Immature natural killer cell (primary cell): ENCODE data around the gene KRTAP12-2. TPM values are rescaled to one million over a fixed set of nuclear protein-coding genes. Genes with fewer than 3 reads are reported as not detected.

Experiments used
- DNase-seq, 3 donors: peaks; one replicate each; pipeline ENCODE4 v3.0.0; 2022; ENCODE audit warnings: mixed read lengths in 1 of 3
- H3K27ac Mint-ChIP-seq, 6 donors: one replicate each; pipeline ENCODE4 v1.8.0; 2020; ENCODE audit warnings: mixed read lengths in 6 of 6, mild to moderate bottlenecking in 5 of 6, inconsistent platforms in 4 of 6, moderate library complexity in 3 of 6
- H3K27me3 Mint-ChIP-seq, 3 donors: one replicate each; pipeline ENCODE4 v1.8.0; 2020 to 2021; ENCODE audit warnings: low read depth in 3 of 3, mild to moderate bottlenecking in 3 of 3, mixed read lengths in 3 of 3, moderate library complexity in 3 of 3, inconsistent platforms in 1 of 3
- H3K36me3 Mint-ChIP-seq, 3 donors: one replicate each; pipeline ENCODE4 v1.8.0; 2020; ENCODE audit warnings: mixed read lengths in 3 of 3, inconsistent platforms in 2 of 3, mild to moderate bottlenecking in 2 of 3
- H3K4me1 Mint-ChIP-seq, 2 donors: one replicate each; pipeline ENCODE4 v1.8.0; 2020; ENCODE audit warnings: inconsistent platforms in 2 of 2, mild to moderate bottlenecking in 2 of 2, mixed read lengths in 2 of 2, moderate library complexity in 1 of 2
- H3K4me3 Mint-ChIP-seq, 5 donors: one replicate each; pipeline ENCODE4 v1.8.0; 2020; ENCODE audit warnings: mild to moderate bottlenecking in 5 of 5, mixed read lengths in 5 of 5, inconsistent platforms in 3 of 5, moderate library complexity in 3 of 5
- H3K9me3 Mint-ChIP-seq, 6 donors: one replicate each; pipeline ENCODE4 v1.8.0; 2020; ENCODE audit warnings: mild to moderate bottlenecking in 6 of 6, mixed read lengths in 6 of 6, inconsistent platforms in 4 of 6, moderate library complexity in 3 of 6
- polyA plus RNA-seq, 3 donors: library from polyadenylated mRNA; unstranded; fragments of 300-500 nt; fragmentation: Illumina TruSeq; gene quantifications; one replicate each; pipeline ENCODE4 v1.2.3, GENCODE V29; 2021

KRTAP12-2 gene, protein sequence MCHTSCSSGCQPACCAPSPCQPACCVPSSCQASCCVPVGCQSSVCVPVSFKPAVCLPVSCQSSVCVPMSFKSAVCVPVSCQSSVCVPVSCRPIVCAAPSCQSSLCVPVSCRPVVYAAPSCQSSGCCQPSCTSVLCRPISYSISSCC
- polyA plus RNA-seq = not detected

DNA sequence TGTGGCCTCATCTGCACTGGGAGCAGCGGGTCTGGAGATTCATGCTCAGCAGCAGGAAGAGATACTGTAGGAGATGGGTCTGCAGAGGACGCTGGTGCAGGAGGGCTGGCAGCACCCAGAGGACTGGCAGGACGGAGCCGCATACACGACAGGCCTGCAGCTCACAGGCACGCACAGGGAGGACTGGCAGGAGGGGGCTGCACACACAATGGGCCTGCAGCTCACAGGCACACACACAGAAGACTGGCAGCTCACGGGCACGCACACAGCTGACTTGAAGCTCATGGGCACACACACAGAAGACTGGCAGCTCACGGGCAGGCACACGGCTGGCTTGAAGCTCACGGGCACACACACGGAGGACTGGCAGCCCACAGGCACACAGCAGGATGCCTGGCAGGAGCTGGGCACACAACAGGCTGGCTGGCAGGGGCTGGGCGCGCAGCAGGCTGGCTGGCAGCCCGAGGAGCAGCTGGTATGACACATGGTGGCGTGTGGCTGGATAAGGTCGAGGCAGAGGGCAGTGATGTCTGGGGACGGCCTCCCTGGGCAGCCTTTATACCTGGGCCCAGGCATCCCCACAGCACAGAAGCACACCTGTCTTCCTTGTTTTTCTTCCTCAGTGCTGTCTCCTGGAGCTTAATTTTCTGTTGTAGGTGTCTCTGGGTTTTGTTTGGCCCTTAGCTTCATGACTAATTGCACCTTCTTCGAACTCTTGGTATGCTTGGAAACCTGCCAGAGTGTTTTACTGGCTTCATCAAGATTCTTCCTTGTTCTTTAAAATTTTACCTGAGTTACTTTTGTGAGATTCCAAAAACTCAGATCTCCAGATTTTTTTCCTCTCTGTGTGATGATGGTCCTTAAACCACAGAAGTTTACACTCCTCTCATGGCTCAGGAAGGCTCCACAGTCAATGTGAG is at the start of gene KRTAP12-2:
KRTAP12-2 (minus strand) TSS at position 527 of the 920 bp plus-strand sequence; CDS start at position 486, 41 bp downstream.
- Mint-ChIP-seq H3K4me3 (no peak within 1 kb of the TSS), H3K4me1 (peaks cover 0 to 2% of the 10 kb centered on the region in 2 donors), H3K9me3 (peaks cover 2 to 7% (median 5%) of the 10 kb centered on the region in 6 donors), H3K27ac (peak within 1 kb of the TSS in 1 of 6 donors; percentile 40), H3K27me3 (peaks cover 2 to 14% (median 6%) of the 10 kb centered on the region in 3 donors), H3K36me3 (peaks cover 0 to 3% (median 3%) of the 10 kb centered on the region in 3 donors)
- DNase-seq = no peak

GRCh38 chr21:44714905-44715304 is 48.2 kb upstream of the KRTAP12-2 start:
- H3K27ac Mint-ChIP-seq = no peak overlapping the region
- peak overlapping the region in 1 of 5 donors; percentile 5 for H3K4me3 Mint-ChIP-seq
- H3K27me3 Mint-ChIP-seq = peaks cover 19 to 33% (median 25%) of the 10 kb centered on the region in 3 donors
- H3K36me3 Mint-ChIP-seq = no peaks in the 10 kb centered on the region
- DNase-seq = no peak
- peaks cover 0 to under 1% of the 10 kb centered on the region in 2 donors for H3K4me1 Mint-ChIP-seq
- no peaks in the 10 kb centered on the region for H3K9me3 Mint-ChIP-seq

GRCh38 chr21:44713846-44714245 is 47.1 kb upstream of the KRTAP12-2 start:
- Mint-ChIP-seq H3K4me3 (no peak overlapping the region), H3K4me1 (peaks cover 6 to 7% of the 10 kb centered on the region in 2 donors), H3K27ac (no peak overlapping the region), H3K36me3 (no peaks in the 10 kb centered on the region), H3K9me3 (no peaks in the 10 kb centered on the region), H3K27me3 (peaks cover 24 to 40% (median 26%) of the 10 kb centered on the region in 3 donors)
- no peak for DNase-seq

DNA sequence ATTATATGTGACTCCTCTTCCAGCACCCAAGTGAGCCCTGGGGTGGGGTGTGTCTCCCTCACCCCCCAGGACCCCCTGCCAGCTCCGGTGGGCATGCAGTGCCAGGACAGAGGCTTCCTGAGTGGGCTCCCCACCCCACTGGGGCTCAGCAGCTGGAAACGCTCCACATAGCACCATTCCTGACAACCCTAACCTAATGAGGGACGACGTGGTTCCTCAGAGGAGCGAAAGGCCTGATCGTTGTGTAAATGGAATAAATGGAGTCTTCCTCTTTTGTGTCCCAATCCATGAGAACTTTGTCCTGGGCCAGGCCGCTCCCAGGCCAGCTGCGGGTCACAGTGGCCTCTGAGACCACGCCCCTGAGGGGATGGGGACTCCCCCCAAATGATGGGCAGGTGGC is 46.4 kb upstream of the KRTAP12-2 start:
- Mint-ChIP-seq H3K9me3 (no peaks in the 10 kb centered on the region), H3K36me3 (no peaks in the 10 kb centered on the region), H3K27me3 (peaks cover 20 to 34% (median 28%) of the 10 kb centered on the region in 3 donors), H3K4me1 (peaks cover 6 to 7% of the 10 kb centered on the region in 2 donors), H3K27ac (no peak overlapping the region), H3K4me3 (no peak overlapping the region)
- DNase-seq = no peak

GRCh38 chr21:44712203-44713028 is 45.7 kb upstream of the KRTAP12-2 start:
- H3K27me3 Mint-ChIP-seq = peaks cover 20 to 35% (median 33%) of the 10 kb centered on the region in 3 donors
- H3K36me3 Mint-ChIP-seq = no peaks in the 10 kb centered on the region
- no peaks in the 10 kb centered on the region for H3K9me3 Mint-ChIP-seq
- H3K4me1 Mint-ChIP-seq = peaks cover 6 to 10% of the 10 kb centered on the region in 2 donors
- no peak overlapping the region for H3K27ac Mint-ChIP-seq
- DNase-seq = no peak
- no peak overlapping the region for H3K4me3 Mint-ChIP-seq

DNA sequence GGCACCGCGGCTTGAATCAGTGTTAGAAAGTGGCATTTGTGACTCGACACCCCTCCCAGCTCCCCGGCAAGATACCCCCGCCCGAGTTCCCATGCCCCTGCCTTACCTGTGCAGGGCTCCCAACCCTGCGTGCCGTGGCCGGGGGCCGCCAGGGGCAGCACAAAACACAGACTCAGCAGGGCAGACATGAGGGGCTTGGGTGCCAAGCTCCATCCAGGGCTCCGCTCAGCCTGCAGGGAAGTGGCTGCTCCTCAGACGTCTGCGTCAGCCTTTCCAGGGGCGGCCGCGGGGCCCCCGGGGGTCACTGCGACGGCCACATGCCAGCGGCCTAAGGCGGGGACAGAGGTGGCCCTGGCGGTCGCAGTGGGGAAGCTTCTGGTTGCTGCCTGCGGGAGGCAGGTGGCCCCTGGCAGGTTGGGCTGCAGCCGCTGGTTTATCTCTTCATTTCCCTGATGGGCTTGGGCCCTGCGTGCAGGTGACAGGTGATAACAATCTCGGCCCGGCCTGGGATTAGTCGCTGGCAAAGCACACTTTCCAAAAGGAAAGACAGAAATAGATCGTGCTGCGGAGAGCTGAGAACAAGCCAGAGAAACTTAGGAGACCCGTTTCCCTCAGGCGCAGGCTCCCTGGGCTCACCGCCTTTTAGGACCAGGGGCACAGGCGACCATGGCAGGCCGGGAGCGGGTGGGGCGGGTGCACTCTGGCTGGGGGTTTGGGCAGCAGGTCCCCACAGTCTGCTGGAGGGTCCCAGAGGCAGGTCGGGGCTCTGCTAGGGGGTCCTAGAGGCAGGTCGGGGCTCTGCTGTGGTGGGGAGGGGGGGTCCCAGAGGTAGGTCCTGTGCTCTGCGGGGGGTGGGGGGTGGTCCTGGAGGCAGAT is 44.8 kb upstream of the KRTAP12-2 start, which contains the start of gene TSPEAR:
TSPEAR (minus strand) TSS at position 246 of the 876 bp plus-strand sequence; CDS start at position 188, 58 bp downstream.
- H3K4me1 Mint-ChIP-seq = peaks cover 6 to 10% of the 10 kb centered on the region in 2 donors

GRCh38 chr21:44710756-44711326 is 44.1 kb upstream of the KRTAP12-2 start:
- no peak overlapping the region for H3K27ac Mint-ChIP-seq
- H3K36me3 Mint-ChIP-seq = peaks cover 0 to under 1% (median 0%) of the 10 kb centered on the region in 3 donors
- no peak for DNase-seq
- H3K4me1 Mint-ChIP-seq = peaks cover 9 to 15% of the 10 kb centered on the region in 2 donors
- peak overlapping the region in 1 of 5 donors; percentile 21 for H3K4me3 Mint-ChIP-seq
- H3K27me3 Mint-ChIP-seq = peaks cover 21 to 38% (median 38%) of the 10 kb centered on the region in 3 donors
- H3K9me3 Mint-ChIP-seq = peaks cover 2 to 5% (median 3%) of the 10 kb centered on the region in 6 donors

More for the DNA sequence above, 44.8 kb upstream of the KRTAP12-2 start, which contains the start of gene TSPEAR:
- no peak within 1 kb of the TSS for H3K27ac Mint-ChIP-seq
- H3K36me3 Mint-ChIP-seq = no peaks in the 10 kb centered on the region
- H3K9me3 Mint-ChIP-seq = no peaks in the 10 kb centered on the region
- peaks cover 22 to 38% (median 35%) of the 10 kb centered on the region in 3 donors for H3K27me3 Mint-ChIP-seq
- no peak for DNase-seq
- H3K4me3 Mint-ChIP-seq = peak within 1 kb of the TSS in 1 of 5 donors; percentile 21

DNA sequence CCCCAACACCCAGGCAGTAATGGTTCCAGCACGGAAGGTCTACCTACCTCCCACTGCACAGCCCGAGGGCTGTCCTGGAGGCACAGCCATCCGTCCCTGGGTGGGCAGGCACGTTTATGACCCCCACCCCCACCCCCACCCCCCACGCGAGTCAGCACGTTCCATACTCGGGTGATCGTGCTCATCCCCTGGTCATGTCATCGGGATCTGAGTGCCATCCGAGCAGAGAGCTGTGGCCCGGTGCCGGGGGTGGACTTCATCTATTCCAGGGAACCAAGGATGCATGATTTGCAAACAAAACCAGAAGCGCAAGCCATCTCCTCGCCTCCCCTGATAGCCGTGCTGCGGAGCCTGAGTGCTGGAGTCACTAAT is 43.6 kb upstream of the KRTAP12-2 start:
- peaks cover 5 to 9% (median 8%) of the 10 kb centered on the region in 6 donors for H3K9me3 Mint-ChIP-seq
- peaks cover 22 to 43% (median 40%) of the 10 kb centered on the region in 3 donors for H3K27me3 Mint-ChIP-seq
- DNase-seq = no peak
- peaks cover 0 to 3% (median 0%) of the 10 kb centered on the region in 3 donors for H3K36me3 Mint-ChIP-seq
- H3K27ac Mint-ChIP-seq = no peak overlapping the region
- H3K4me3 Mint-ChIP-seq = peak overlapping the region in 1 of 5 donors; percentile 21
- H3K4me1 Mint-ChIP-seq = peaks cover 15 to 18% of the 10 kb centered on the region in 2 donors

DNA sequence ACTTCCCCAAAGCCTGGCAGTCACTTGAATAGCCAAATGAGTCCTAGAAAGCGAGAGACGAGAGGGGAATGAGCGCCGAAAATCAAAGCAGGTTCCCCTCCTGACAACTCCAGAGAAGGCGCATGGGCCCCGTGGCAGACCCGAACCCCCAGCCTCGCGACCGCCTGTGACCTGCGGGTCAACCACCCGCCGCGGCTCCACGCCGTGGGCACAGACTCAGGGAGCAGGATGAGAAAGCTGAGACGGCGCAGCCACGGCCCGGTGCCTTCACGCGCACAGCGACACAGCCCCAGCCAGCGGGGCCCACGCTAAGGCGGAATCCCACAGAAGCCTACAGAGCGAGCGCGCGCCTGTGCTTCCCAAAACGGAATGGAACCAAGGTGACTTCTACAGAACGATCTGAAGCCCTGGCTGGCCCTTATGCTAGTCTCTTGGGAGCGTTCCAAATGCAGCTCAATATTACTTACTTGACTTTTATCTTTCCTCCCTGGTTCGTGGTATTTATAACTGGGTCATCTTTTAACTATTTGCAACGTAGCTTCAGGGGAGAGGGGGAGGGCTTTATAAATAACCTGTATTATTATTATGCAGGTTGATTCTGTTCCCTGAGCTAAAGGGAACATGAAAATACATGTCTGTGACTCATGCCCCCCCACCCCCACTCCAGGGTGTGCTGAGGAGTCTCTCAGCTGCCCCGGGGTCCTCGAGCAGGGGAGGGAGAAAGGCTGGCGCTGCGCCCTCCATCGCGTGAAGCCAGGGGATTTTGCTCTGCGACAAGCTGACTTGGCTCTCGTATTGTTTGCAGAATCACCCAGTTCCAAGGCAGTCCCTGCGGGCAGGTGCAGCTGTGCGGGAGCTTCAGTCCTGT is 42.9 kb upstream of the KRTAP12-2 start:
- no peak for DNase-seq
- H3K27me3 Mint-ChIP-seq = peaks cover 28 to 46% (median 41%) of the 10 kb centered on the region in 3 donors
- H3K27ac Mint-ChIP-seq = no peak overlapping the region
- H3K36me3 Mint-ChIP-seq = peaks cover 0 to 3% (median 0%) of the 10 kb centered on the region in 3 donors
- peaks cover 5 to 16% (median 11%) of the 10 kb centered on the region in 6 donors for H3K9me3 Mint-ChIP-seq
- H3K4me1 Mint-ChIP-seq = peaks cover 18% of the 10 kb centered on the region in 2 donors
- peak overlapping the region in 3 of 5 donors; percentile 44 to 51 (median 47) for H3K4me3 Mint-ChIP-seq

GRCh38 chr21:44708866-44709425 is 42.2 kb upstream of the KRTAP12-2 start:
- peak overlapping the region in 3 of 5 donors; percentile 44 to 51 (median 47) for H3K4me3 Mint-ChIP-seq
- no peak for DNase-seq
- H3K27me3 Mint-ChIP-seq = peaks cover 31 to 44% (median 42%) of the 10 kb centered on the region in 3 donors
- H3K36me3 Mint-ChIP-seq = peaks cover 0 to 3% (median 0%) of the 10 kb centered on the region in 3 donors
- peaks cover 18% of the 10 kb centered on the region in 2 donors for H3K4me1 Mint-ChIP-seq
- no peak overlapping the region for H3K27ac Mint-ChIP-seq
- H3K9me3 Mint-ChIP-seq = peaks cover 8 to 19% (median 11%) of the 10 kb centered on the region in 6 donors

GRCh38 chr21:44708213-44708865 is 41.6 kb upstream of the KRTAP12-2 start:
- peaks cover 26 to 42% (median 41%) of the 10 kb centered on the region in 3 donors for H3K27me3 Mint-ChIP-seq
- no peak overlapping the region for H3K27ac Mint-ChIP-seq
- H3K9me3 Mint-ChIP-seq = peaks cover 8 to 19% (median 11%) of the 10 kb centered on the region in 6 donors
- H3K36me3 Mint-ChIP-seq = peaks cover 0 to 3% (median 0%) of the 10 kb centered on the region in 3 donors
- peaks cover 18% of the 10 kb centered on the region in 2 donors for H3K4me1 Mint-ChIP-seq
- no peak for DNase-seq
- no peak overlapping the region for H3K4me3 Mint-ChIP-seq
